ENCODE data around the gene SCUBE1.

DNA sequence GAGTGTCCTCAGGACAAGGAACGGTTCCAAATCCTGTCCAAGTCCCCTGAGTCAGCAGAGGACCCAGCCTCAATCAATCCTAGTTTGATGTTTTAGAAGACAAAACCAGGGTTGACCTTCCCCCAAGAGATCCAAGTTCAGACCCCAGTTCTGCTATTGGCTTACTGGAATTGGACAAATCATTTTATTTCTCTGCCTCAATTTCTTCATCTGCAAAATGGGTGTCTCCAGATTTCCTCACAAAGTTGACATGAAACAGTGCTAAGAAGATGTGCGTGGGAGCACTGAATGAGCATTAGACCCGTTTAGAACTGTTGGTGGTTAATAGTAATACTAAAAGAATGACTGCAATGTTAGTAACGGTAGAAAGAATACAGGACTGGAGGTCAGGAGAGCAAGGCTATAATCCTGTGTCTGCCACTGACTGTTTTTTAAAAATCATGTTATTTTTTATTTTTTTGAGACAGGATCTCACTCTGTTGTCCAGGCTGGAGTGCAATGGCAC lies 32.8 kb upstream of the SCUBE1 start:
- TF ChIP-seq, protein P1, sequence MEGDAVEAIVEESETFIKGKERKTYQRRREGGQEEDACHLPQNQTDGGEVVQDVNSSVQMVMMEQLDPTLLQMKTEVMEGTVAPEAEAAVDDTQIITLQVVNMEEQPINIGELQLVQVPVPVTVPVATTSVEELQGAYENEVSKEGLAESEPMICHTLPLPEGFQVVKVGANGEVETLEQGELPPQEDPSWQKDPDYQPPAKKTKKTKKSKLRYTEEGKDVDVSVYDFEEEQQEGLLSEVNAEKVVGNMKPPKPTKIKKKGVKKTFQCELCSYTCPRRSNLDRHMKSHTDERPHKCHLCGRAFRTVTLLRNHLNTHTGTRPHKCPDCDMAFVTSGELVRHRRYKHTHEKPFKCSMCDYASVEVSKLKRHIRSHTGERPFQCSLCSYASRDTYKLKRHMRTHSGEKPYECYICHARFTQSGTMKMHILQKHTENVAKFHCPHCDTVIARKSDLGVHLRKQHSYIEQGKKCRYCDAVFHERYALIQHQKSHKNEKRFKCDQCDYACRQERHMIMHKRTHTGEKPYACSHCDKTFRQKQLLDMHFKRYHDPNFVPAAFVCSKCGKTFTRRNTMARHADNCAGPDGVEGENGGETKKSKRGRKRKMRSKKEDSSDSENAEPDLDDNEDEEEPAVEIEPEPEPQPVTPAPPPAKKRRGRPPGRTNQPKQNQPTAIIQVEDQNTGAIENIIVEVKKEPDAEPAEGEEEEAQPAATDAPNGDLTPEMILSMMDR (IDR thresholded peaks at IDR 0.05): no peak
- TF ChIP-seq POLR2A (IDR thresholded peaks at IDR 0.05) (no peak), EP300 (IDR thresholded peaks at IDR 0.05) (no peak)
